NCI-H82 (cell line): ENCODE data around the gene KRTAP29-1.
"Not testable (repeated sequence)": the region's sequence is repeated elsewhere in the genome, so short reads cannot be mapped to it uniquely, and the experiment has no call there.

Experiments used
- DNase-seq: peaks from one replicate; lab custom pipeline; 2025; lab: John Stamatoyannopoulos, UW

KRTAP29-1 gene

DNA sequence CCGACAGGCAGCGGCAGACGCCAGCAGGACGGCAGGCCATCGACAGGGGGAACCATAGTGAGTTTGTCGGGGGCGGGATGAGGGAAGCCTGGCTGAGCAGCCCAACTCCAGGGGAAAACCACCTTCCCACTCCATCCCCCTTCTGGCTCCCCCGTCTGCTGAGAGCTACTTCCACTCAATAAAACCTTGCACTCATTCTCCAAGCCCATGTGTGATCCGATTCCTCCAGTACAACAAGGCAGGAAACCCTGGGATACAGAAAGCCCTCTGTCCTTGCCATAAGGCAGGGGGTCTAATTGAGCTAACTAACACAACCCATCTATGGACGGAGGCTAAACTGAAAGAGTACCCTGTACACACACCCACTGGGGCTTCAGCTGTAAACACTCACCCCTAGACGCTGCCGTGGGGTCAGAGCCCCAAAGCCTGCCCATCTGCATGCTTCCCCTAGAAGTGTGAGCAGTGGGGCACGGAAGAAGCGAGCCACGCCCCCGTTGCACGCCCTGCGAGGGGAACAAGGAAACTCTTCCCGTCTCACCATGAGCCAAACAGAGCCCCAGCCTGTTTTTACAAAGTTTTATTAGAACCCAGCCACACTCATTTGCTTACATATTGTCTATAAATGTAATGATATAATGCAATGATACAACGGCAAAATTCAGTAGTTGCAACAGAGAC, 4.1 kb downstream of the KRTAP29-1 start:
- no peak for DNase-seq

GRCh38 chr17:41296846-41297245, 5.8 kb downstream of the KRTAP29-1 start:
- DNase-seq: no peak

DNA sequence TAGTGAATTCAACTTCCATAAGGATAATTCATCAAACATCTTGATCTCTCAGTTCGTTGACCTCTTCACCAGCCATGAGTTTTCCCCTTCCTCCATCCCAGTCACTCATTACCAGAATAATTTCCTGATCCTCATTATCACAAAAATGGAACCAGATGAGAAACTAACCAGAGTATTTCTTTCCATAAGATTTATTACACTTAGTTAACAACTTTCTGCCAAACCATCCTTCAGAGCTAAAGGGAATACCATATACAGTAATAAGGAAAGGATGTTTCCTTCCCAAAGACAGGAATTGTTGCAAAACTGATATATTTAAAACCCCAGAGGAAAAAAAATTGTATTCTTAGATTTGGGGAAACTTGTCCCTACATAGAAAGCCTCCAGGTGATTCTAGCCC, 8.6 kb downstream of the KRTAP29-1 start:
- DNase-seq: no peak

DNA sequence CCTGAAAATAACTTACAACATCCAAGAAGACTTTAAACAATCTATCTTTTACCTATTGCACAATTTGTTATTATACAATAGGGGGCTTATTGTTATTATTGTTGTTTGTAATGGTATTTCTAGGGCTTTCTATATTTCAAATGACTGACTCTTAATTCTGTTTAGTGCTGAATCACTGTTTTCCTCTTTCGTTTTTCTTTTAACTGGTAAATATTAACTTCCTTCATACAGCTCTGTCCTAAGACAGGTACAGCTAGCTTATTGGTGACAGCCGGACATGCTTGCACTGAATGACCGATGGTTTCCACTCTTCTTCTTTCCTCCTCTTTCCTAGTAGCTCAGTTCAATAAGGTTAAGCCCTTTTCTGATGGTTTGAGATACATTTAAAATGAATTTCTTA, 15.6 kb downstream of the KRTAP29-1 start:
- DNase-seq: no peak

GRCh38 chr17:41284546-41284945, 18.1 kb downstream of the KRTAP29-1 start:
- no peak for DNase-seq

- no peak for DNase-seq
These were observed 18.6 kb downstream of the KRTAP29-1 start for GRCh38 chr17:41284043-41284442.

- no peak for DNase-seq
These were observed 24.3 kb downstream of the KRTAP29-1 start for GRCh38 chr17:41278176-41278955.

GRCh38 chr17:41275648-41276190, 26.9 kb downstream of the KRTAP29-1 start, which contains the start of gene KRTAP9-7:
TSS of gene KRTAP9-7 (plus strand) at chr17:41275698. CDS start at chr17:41275698, 0 bp downstream.
- DNase-seq: not testable (repeated sequence)

GRCh38 chr17:41271858-41272257, 30.8 kb downstream of the KRTAP29-1 start:
- DNase-seq: no peak

GRCh38 chr17:41271323-41271722, 31.3 kb downstream of the KRTAP29-1 start:
- DNase-seq: not testable (repeated sequence)

DNA sequence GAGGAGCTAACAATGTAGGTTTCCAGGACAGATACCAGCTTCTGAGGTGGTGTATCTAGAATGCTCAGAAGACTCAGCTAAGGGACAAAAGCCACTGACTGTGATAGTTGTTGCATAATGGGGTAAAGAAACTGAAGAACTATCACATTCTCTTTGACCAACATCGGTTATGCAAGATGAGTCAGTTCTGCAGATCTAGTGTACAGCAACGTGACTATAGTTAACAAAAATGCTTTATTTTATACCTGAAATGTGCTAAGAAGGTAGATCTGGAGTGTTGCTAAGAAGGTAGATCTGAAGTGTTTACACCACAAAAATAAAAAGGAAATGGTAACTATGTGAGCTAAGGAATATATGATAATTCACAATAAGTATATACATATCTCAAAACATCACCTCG, 34.9 kb downstream of the KRTAP29-1 start:
- DNase-seq: no peak

DNA sequence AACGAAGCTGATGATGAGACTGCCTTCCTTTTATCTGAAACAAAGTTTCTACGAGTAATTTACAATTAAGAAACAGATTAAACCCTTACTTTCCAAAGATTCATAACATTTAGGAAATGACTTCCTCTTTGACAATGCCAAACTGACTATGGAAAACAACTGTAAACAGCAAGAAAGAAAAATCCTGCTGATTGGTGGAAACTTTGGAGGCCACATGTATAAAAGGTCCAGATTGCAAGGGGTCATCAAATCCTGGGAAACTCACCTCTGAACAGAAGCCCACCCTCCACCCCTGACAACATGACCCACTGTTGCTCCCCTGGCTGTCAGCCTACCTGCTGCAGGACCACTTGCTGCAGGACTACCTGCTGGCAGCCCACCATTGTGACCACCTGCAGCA, 37.6 kb downstream of the KRTAP29-1 start, which contains the start of gene KRTAP9-6:
KRTAP9-6 (plus strand) TSS at position 301 of the 400 bp plus-strand sequence; CDS start at position 301, 0 bp downstream.
- no peak for DNase-seq

GRCh38 chr17:41264599-41264998, 38.1 kb downstream of the KRTAP29-1 start:
- DNase-seq: no peak

GRCh38 chr17:41263212-41263611, 39.4 kb downstream of the KRTAP29-1 start:
- no peak for DNase-seq

- DNase-seq: no peak
These were observed 44.2 kb downstream of the KRTAP29-1 start for GRCh38 chr17:41258406-41258805.

DNA sequence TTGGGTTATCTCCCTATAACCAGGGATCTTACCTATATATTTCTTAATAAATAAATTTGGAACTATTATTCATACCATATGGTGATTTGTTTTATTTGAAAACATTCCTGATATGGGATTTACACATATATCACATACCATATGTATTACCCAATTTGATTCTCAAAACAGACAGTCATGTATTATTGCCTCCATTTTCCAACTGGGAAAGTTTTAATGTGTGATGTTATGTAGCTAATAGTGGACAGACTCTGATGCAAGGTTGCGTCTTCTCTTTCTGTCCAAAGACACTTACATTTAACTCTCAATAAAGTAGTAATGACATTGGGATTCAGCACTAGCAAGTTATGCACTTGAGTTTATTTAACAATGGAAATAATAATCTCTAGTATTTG, 46.4 kb downstream of the KRTAP29-1 start:
- no peak for DNase-seq

DNA sequence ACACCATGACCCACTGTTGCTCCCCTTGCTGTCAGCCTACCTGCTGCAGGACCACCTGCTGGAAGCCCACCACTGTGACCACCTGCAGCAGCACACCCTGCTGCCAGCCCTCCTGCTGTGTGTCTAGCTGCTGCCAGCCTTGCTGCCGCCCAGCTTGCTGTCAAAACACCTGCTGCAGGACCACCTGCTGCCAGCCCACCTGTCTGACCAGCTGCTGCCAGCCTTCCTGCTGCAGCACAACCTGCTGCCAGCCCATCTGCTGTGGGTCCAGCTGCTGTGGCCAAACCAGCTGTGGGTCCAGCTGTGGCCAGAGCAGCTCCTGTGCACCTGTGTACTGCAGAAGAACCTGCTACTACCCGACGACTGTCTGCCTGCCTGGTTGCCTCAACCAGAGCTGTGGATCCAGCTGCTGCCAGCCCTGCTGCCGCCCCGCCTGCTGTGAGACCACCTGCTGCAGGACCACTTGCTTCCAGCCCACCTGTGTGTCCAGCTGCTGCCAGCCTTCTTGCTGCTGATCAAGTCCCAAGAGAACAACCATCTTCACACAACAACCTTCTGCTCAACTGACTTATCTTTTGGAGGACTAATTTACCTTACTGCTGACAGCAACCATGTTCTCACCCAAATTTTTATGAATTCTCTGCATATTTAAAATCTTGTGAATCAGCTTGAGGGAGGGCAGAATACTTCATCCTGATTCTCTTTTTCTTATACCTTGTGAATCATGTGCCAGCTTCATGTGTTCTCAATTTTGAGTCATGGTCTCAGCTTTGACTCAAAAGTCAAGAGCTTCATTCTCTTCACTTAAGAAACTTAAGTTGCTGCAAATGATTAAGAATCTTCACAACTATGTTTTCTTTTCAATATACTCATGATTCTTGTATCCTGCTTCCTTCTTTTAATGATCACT, 47.0 kb downstream of the KRTAP29-1 start, which contains the start of gene KRTAP9-9:
KRTAP9-9 (plus strand) TSS at position 4 of the 910 bp plus-strand sequence.
- not testable (repeated sequence) for DNase-seq

GRCh38 chr17:41254861-41255260, 47.8 kb downstream of the KRTAP29-1 start:
- DNase-seq: no peak
